CD4-positive, alpha-beta T cell (primary cell): ENCODE data around the gene TTC28. TPM values are rescaled to one million over a fixed set of nuclear protein-coding genes. Genes with fewer than 3 reads are reported as not detected.

ENCODE experiments used
- ATAC-seq: fragments of 200-7000 bp; cut with Tn5 transposase; one replicate; pipeline ENCODE4 v1.10.0; 2022; ENCODE audit warnings: mild to moderate bottlenecking; ENCODE audit not compliant: poor library complexity
- CTCF ChIA-PET: fragments of 350-600 bp; sonication (Branson Sonifier 250); formaldehyde crosslinking; loops from one replicate; lab custom pipeline; 2021; ENCODE audit warnings: antibody characterized with exemption, inconsistent platforms; lab: Charles Lee
- POLR2A ChIA-PET: fragments of 350-600 bp; sonication (Branson Sonifier 250); formaldehyde crosslinking; loops from one replicate; lab custom pipeline; 2021; ENCODE audit warnings: antibody characterized with exemption, inconsistent platforms; lab: Charles Lee
- DNase-seq, 14 experiments: peaks; one replicate each; pipeline ENCODE4 v3.0.0-alpha.2; 2013 to 2020; ENCODE audit warnings: mixed read lengths in 2 of 14
- H3K27ac ChIP-seq, 2 donors: one replicate each; pipeline versions ENCODE4 v1.5.1 to v1.7.0; 2013; ENCODE audit warnings: low read length in 2 of 2, low read depth in 1 of 2, mild to moderate bottlenecking in 1 of 2
- H3K27me3 ChIP-seq, 2 experiments: 1 replicate in 1 of 2; 2 replicates in 1 of 2; pipeline versions ENCODE4 v1.6.1 to v1.7.0; 2013; ENCODE audit warnings: low read length in 2 of 2, control low read depth in 1 of 2, mild to moderate bottlenecking in 1 of 2, moderate library complexity in 1 of 2; ENCODE audit not compliant: insufficient read depth in 2 of 2, control insufficient read depth in 1 of 2
- H3K36me3 ChIP-seq: one replicate; pipeline ENCODE4 v1.6.1; 2013; ENCODE audit warnings: low read length, control low read depth; ENCODE audit not compliant: insufficient read depth
- H3K4me1 ChIP-seq: one replicate; pipeline ENCODE4 v1.6.1; 2013; ENCODE audit warnings: low read length, control low read depth; ENCODE audit not compliant: insufficient read depth
- H3K4me3 ChIP-seq: one replicate; pipeline ENCODE4 v1.5.1; 2013; ENCODE audit warnings: mild to moderate bottlenecking, low read length, moderate library complexity
- H3K9me3 ChIP-seq, 2 experiments: 1 replicate in 1 of 2; 2 replicates in 1 of 2; pipeline versions ENCODE4 v1.6.1 to v1.7.0; 2013; ENCODE audit warnings: low read length in 2 of 2, mild to moderate bottlenecking in 2 of 2, control low read depth in 1 of 2, moderate library complexity in 1 of 2; ENCODE audit not compliant: control insufficient read depth in 1 of 2, insufficient read depth in 1 of 2
- H3K27ac Mint-ChIP-seq: one replicate; pipeline ENCODE4 v1.8.0; 2020; ENCODE audit warnings: mixed read lengths
- H3K27me3 Mint-ChIP-seq: one replicate; pipeline ENCODE4 v1.8.0; 2021; ENCODE audit warnings: mixed read lengths
- H3K36me3 Mint-ChIP-seq: one replicate; pipeline ENCODE4 v1.8.0; 2021; ENCODE audit warnings: low read depth, mixed read lengths
- H3K4me1 Mint-ChIP-seq: one replicate; pipeline ENCODE4 v1.8.0; 2021; ENCODE audit warnings: low read depth, mixed read lengths
- H3K4me3 Mint-ChIP-seq: one replicate; pipeline ENCODE4 v1.8.0; 2020; ENCODE audit warnings: mild to moderate bottlenecking, mixed read lengths
- H3K9me3 Mint-ChIP-seq: one replicate; pipeline ENCODE4 v1.8.0; 2020; ENCODE audit warnings: mixed read lengths
- intact Hi-C, 2 experiments: fragments of 100-400 bp; cut with DNase I in 1 of 2; cut with micrococcal nuclease in 1 of 2; formaldehyde crosslinking; loops; one replicate each; pipeline versions ENCODE4 v1.15.1 to v1.9.0; 2023 to 2025; cut with DNase I, micrococcal nuclease
- total RNA-seq, 174 experiments: library from RNA in 2 of 174; stranded (reverse) in 2 of 174; gene quantifications; one replicate each; pipeline ENCODE4 v1.2.3 and lab custom pipeline; 2021 to 2026
- TF ChIP-seq, protein P1 (sequence below): fragments of 200-600 bp; IDR thresholded peaks from one replicate; pipeline ENCODE4 v1.8.0; 2022; ENCODE audit warnings: antibody characterized with exemption, mild to moderate bottlenecking

The TTC28 gene
- total RNA-seq, 2 experiments from 2014 or later = 4.6 to 5.7 TPM

DNA sequence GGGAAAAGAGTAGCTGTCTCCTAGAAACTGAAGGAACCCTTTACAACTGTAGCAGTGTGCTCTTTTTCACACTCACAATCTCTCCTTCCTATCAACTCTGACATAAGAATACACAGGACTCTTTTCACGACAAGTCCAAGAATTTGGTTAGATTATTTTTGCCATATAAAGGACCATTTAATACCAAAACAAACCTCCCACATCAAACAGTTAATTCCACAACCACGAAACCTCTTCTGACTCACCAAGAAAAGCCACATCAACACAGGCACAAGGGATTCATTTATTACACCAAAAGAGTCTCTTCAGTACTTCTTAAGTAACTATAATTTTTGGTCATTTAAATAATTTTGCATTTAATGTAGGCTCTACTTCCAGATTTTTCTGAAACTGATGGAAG is 538.0 kb downstream of the TTC28 start:
- Histone ChIP-seq H3K4me3 (no peak overlapping the region), H3K27ac (no peak overlapping the region), H3K27me3 (no peaks in the 10 kb centered on the region), H3K36me3 (no peaks in the 10 kb centered on the region), H3K4me1 (no peaks in the 10 kb centered on the region), H3K9me3 (no peaks in the 10 kb centered on the region)
- DNase-seq = no peak
- no peaks in the 10 kb centered on the region for H3K27me3 Mint-ChIP-seq
- no peaks in the 10 kb centered on the region for H3K4me1 Mint-ChIP-seq
- no peak overlapping the region for H3K4me3 Mint-ChIP-seq
- H3K36me3 Mint-ChIP-seq = no peaks in the 10 kb centered on the region
- ChIA-PET CTCF (no interaction called here), POLR2A (no interaction called here)
- H3K27ac Mint-ChIP-seq = no peak overlapping the region
- H3K9me3 Mint-ChIP-seq = no peaks in the 10 kb centered on the region
- no peak for ATAC-seq
- TF ChIP-seq, protein P1, sequence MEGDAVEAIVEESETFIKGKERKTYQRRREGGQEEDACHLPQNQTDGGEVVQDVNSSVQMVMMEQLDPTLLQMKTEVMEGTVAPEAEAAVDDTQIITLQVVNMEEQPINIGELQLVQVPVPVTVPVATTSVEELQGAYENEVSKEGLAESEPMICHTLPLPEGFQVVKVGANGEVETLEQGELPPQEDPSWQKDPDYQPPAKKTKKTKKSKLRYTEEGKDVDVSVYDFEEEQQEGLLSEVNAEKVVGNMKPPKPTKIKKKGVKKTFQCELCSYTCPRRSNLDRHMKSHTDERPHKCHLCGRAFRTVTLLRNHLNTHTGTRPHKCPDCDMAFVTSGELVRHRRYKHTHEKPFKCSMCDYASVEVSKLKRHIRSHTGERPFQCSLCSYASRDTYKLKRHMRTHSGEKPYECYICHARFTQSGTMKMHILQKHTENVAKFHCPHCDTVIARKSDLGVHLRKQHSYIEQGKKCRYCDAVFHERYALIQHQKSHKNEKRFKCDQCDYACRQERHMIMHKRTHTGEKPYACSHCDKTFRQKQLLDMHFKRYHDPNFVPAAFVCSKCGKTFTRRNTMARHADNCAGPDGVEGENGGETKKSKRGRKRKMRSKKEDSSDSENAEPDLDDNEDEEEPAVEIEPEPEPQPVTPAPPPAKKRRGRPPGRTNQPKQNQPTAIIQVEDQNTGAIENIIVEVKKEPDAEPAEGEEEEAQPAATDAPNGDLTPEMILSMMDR = no peak
- intact Hi-C loops = no loop called here

DNA sequence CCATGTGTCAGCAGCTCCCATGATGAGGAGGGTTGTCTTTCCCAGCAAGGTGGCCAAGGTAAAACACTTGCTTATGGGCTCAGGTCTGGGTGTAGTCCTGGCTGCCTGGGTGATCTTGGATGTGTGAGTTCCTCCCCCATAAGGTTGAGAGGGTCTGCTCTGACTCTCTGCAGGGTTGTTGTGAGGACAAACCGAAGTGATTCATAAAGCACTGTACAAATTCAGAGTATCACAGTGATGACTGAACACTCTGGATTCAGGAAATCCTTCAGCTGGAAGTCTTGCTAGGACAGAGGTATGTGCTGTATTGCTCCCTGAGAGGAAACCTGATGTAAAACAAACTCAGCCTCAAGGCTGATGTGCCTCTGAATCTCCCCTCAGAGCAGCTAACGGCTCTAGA is 539.7 kb downstream of the TTC28 start:
- Histone ChIP-seq H3K9me3 (no peaks in the 10 kb centered on the region), H3K4me3 (no peak overlapping the region), H3K27ac (no peak overlapping the region), H3K36me3 (no peaks in the 10 kb centered on the region), H3K4me1 (no peaks in the 10 kb centered on the region), H3K27me3 (no peaks in the 10 kb centered on the region)
- Mint-ChIP-seq H3K36me3 (no peaks in the 10 kb centered on the region), H3K27ac (no peak overlapping the region), H3K27me3 (no peaks in the 10 kb centered on the region), H3K4me1 (no peaks in the 10 kb centered on the region), H3K4me3 (no peak overlapping the region), H3K9me3 (no peaks in the 10 kb centered on the region)
- TF ChIP-seq, protein P1 = no peak
- intact Hi-C loops = no loop called here
- DNase-seq (no peak), ATAC-seq (no peak)
- CTCF ChIA-PET = no interaction called here
- POLR2A ChIA-PET = no interaction called here

DNA sequence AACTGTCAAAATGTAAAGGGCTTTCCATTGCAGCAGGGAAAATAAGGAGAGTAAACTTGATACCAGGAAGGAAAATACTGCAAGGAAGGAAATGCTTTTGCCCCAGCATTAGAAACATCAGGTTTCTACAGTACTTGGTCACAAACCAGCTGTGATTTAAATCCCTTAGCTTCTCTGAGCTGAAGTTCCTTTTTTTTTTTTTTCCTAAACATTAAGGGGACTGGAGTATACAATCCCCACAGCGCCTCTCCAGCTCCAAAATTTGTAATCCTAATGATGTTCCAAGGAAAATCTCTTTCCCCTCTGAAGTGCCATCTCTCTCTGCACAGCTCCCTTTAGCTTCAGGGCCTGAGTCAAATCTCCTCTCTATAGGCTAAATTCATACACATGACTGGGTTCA is 540.1 kb downstream of the TTC28 start:
- H3K27me3 ChIP-seq = no peaks in the 10 kb centered on the region
- ChIA-PET POLR2A (no interaction called here), CTCF (no interaction called here)
- no peak overlapping the region for H3K4me3 ChIP-seq
- no peaks in the 10 kb centered on the region for H3K9me3 Mint-ChIP-seq
- H3K4me3 Mint-ChIP-seq = no peak overlapping the region
- no peaks in the 10 kb centered on the region for H3K27me3 Mint-ChIP-seq
- DNase-seq (no peak), ATAC-seq (no peak)
- H3K9me3 ChIP-seq = no peaks in the 10 kb centered on the region
- intact Hi-C loops = no loop called here
- TF ChIP-seq, protein P1 = no peak
- no peaks in the 10 kb centered on the region for H3K4me1 ChIP-seq
- no peaks in the 10 kb centered on the region for H3K36me3 ChIP-seq
- no peaks in the 10 kb centered on the region for H3K4me1 Mint-ChIP-seq
- no peak overlapping the region for H3K27ac Mint-ChIP-seq
- H3K27ac ChIP-seq = no peak overlapping the region
- no peaks in the 10 kb centered on the region for H3K36me3 Mint-ChIP-seq
